ENCODE data around the gene HAPLN2.
A peak's percentile ranks its signal among the peaks of the same experiment; 100 is the strongest.
"Not testable (repeated sequence)": the region's sequence is repeated elsewhere in the genome, so short reads cannot be mapped to it uniquely, and the experiment has no call there.

HAPLN2 gene

GRCh38 chr1:156618853-156619581 lies at the start of gene HAPLN2:
HAPLN2 (plus strand) TSS chr1:156619415; CDS start chr1:156623491, 4,076 bp downstream.
- peak; percentile 77 for DNase-seq (ENCODE audit: low spot score)

DNA sequence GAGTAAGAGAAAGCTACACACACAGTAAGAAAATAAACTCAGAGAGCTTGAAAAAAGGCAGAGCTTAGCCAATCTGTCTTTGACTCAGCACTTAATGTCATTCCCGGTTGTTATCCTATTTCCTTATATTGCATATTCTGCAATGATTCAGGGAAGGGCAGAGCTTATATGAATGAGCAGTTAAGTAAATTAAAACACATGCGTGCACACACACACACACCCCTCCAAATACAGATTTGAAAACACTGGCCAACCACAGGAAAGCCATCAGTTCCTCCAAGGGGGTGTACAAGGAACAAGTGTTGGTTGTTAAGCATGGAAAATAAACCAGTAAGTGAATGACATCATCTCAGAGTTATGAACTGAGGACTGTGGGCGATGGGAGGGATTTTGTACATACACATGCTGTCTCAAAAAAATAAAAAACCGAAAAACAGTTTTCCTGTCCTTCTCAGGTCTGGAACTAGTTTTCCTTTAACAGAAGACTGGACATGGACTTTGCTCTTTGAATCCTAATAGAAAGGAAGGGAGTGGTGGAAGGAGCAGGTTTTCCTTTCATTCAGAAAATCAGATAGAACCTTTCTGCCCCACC lies 47.9 kb upstream of the HAPLN2 start:
- DNase-seq (ENCODE audit: low spot score) = no peak

DNA sequence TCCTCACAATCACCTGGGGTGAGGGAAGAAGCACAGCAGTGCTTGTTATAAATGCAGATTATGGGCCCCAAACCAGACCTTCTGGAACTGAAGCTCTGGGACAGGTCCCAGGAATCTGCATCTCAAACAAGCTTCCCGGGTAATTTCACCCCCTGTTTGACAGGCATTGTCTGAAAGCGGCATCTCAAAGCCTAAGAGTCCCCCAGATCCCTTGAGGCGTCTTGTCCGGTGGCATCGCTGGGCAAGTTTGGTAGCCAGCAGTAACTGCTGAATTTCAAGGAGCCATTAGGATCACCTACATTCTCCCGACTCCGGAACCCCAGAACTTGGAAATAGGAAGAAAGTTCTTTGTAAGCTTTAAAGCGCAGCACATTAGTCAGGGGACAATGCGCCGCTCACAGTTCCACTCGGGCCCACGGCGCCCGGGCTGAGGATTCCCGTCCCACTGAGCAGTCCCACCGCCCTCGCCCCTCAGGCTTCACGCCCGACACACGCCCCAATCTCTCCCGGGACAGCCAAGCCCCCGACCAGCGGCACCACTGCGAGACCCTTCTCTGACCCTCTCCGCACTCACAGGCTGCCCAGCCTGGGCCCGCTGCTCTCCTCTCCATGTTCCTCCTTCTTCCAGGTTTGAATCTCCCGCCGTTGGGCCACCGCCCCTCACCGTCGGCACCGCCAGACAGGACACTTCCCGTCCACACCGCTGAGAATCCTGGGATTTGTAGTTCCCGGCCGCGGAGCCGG lies 47.1 kb upstream of the HAPLN2 start, which contains the start of gene IQGAP3:
Gene IQGAP3 (minus strand): TSS at position 647 of the 744 bp plus-strand sequence. CDS start 36 bp downstream, at position 611.
- peak; percentile 85 for DNase-seq (ENCODE audit: low spot score)

- DNase-seq (ENCODE audit: low spot score) = no peak
These were observed 46.6 kb upstream of the HAPLN2 start for GRCh38 chr1:156572663-156573018.

DNA sequence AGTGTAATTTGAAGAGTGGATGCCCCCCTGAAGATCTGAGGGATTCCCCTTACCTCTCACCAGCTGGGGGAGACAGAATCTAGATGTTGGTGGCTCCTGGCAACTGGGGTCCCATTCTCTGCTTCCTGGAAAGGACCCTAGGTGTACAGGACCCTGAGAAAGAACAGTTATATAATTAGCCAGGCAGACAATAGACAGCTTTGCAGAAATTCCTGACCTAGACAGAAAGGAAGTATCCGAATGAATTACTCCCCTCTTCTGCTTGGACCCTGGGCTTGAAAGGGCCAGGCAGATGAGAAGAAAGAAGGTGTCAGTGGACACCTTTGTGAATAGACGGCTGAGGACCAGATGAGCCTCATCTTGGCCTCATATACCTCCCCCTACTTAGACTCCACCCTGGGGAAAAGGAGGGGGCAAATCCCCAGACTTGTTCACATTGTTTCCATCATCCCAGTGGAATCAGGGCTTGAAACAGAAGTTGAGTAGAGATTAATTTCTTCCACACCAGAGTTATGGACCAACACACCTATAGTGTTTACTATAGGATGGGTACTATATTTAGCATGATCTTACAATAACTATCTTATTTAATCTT lies 45.1 kb upstream of the HAPLN2 start:
- no peak for DNase-seq (ENCODE audit: low spot score)

DNA sequence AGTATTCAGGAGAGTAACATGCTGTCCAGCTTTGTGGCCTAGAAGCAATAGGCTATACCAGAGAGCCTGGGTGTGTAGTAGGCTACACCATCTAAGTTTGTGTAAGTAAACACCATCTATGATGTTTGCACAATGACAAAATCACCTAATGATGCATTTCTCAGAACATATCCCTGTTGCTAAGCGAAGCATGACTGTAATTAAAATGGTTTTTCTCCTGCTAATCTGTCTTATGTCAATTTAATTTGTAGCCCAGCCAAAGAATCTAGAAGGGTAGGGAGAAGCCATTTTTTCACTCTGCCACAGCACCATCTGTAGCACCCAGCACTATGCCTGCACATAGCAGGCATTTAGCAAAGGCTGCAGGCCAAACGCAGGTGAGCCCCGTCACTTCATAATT lies 41.7 kb upstream of the HAPLN2 start:
- DNase-seq (ENCODE audit: low spot score) = no peak

DNA sequence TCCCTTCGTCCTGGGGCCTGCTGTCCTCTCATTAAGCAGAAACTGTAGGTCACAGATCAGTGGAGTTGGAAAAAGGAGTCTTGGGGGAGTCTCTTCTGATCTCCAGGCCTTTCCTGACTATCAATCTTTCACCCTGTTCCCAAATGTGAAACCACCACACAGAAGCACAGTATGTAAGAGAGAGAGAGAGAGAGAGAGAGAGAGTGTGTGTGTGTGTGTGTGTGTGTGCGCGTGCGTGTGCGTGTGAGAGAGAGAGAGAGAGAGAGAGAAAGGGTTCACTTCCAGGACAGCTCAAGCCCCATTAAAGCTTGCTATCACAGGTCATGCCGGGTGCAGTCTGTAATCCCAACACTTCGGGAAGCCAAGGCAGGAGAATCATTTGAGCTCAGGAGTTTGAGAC lies 41.2 kb upstream of the HAPLN2 start:
- DNase-seq (ENCODE audit: low spot score) = no peak

- DNase-seq (ENCODE audit: low spot score) = no peak
These were observed 39.7 kb upstream of the HAPLN2 start, which contains the start of gene TTC24 for GRCh38 chr1:156579472-156579871. TTC24 (plus strand) TSS chr1:156579723; CDS start chr1:156581365, 1,642 bp downstream.

DNA sequence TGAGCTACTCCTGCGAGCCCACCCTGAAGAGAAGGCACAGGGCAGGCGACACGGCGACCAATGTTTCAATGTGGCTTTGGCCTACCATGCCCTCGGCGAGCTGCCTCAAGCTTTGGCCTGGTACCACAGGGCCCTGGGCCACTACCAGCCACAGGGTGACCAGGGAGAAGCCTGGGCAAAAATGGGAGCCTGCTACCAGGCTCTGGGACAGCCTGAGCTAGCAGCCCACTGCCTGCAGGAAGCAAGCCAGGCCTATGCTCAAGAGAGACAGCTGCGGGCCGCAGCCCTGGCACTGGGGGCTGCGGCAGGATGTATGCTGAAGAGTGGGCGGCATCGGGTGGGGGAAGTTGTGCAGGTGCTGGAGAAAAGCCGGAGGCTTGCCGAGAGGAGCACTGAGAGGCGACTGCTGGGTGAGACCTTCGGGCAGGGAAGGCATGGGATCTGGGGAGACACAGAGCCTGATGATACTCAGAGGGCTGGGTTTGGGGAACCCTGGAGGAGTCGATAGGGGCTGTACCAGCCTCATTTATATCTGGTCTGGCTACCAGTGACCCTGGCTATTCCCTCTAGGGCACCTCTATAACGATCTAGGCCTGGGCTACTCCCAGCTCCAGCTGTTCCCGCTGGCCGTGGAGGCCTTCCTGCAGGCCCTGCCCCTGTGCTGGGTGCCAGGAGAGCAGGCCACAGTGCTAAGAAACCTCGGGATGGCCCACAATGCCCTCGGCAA lies 37.4 kb upstream of the HAPLN2 start:
- DNase-seq (ENCODE audit: low spot score) = no peak

GRCh38 chr1:156582388-156583017 lies 36.7 kb upstream of the HAPLN2 start:
- no peak for DNase-seq (ENCODE audit: low spot score)

DNA sequence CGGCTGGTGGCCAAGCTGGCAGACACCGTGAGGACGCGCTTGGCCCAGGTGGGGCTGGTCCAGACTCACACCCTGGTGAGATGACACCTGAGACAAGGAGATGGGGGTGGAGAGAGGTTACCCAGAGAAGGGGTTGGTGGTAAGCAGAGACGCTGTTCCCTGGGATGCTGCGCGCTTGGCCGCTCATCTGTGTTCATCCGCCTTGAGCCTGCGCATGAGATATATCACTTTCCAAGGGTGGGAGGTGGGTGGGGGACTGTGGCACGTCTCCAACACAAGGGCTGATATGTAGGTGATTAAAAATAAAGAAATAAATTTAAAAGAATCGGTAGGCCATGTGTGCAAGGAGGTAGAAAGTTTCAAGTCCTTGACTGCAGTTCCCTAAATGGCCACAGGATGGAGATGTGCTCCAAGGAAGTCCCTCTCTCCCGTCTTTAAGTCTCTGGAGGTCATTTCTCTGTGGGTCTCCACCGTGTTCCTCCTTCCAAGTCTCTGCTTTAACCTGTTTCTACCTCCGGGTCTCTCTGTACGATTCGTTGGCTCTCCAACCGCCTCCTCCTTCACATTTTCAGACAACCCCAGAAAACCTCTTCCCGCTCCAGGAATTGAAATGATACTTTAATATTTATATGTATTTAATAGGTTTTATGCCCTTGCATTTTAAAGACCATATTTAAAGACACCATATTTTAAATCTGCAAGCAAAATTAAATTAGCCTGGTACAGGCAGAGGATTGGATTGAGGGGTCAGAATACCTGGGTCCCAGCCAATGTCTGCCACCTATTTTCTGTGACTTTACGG lies 35.2 kb upstream of the HAPLN2 start:
- DNase-seq (ENCODE audit: low spot score) = peak; percentile 89

DNA sequence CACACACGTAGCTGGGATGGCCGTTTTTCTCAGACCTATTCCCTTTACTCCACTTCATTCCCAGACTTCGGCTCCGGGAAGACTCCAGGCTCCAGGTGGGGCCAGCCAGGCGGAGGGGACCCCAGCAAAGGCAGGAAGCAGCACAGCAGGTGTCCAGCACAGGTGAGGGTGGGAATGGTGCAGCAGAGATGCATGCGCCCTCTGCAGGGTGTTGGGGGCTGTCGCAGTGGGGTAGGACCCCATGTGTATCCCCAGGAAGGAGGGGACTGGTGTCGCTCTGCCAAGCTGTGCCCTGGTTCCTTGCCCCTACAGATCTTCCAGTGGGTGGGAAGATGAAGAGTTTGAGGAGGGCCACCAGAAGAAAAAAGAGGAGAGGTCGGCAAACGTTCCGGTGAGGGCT lies 34.4 kb upstream of the HAPLN2 start:
- no peak for DNase-seq (ENCODE audit: low spot score)

- DNase-seq (ENCODE audit: low spot score) = no peak
These were observed 32.9 kb upstream of the HAPLN2 start for GRCh38 chr1:156586323-156586722.

DNA sequence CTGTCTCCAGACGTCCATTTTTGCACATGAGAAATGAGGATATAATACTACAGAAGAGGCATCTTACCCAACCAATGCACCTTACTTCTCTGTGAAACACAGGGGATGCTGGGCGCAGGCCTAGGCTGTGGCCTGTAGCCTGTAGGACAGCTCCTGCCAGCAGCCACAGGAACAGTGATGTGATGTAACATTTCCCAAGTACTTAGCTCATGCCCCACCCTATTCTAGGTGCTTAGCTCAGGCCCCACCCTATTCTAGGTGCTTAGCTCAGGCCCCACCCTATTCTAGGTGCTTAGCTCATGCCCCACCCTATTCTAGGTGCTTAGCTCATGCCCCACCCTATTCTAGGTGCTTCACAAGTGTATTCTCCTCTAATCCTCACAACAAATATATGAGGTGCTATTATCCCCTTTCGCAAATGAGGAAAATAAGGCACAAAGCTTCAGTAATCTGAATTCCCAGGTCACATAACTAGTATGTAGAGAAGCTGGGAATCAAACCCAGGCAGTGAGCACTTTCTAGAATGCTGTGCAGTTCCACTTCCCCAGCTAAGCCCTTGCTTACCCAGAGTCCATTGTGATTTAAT lies 32.2 kb upstream of the HAPLN2 start:
- DNase-seq (ENCODE audit: low spot score) = no peak

DNA sequence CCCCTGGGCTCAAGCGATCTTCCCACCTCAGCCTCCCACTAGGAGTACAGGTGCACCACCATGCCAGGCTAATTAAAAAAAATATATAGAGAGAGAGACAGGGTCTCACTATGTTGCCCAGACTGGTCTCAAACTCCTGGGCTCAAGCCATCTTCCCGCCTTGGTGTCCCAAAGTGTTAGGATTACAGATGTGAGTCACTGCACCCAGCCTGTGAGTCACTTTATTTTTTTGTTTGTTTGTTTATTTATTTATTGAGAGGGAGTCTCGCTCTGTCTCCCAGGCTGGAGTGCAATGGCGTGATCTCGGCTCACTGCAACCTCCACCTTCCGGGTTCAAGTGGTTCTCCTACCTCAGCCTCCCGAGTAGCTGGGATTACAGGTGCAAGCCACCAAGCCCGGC lies 31.3 kb upstream of the HAPLN2 start:
- DNase-seq (ENCODE audit: low spot score) = not testable (repeated sequence)

DNA sequence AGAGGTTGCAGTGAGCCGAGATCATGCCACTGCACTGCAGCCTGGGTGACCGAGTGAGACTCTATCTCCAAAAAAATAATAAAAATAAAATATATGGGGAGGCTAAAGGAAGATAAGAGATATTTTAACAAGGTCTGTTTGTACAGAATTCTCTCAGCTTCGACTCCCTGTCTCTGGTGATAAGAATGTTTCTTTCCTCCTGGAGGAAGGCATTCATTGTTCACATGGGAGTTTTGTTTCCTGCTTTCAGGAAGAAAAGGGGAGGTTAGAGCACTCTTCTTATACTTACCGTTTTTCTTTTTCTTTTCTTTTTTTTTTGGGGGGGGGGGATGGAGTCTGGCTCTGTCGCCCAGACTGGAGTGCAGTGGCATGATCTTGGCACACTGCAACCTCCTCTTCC lies 29.7 kb upstream of the HAPLN2 start:
- DNase-seq (ENCODE audit: low spot score) = no peak

- DNase-seq (ENCODE audit: low spot score) = no peak
These were observed 28.7 kb upstream of the HAPLN2 start for GRCh38 chr1:156590326-156591180.

GRCh38 chr1:156591181-156591431 lies 28.1 kb upstream of the HAPLN2 start:
- DNase-seq (ENCODE audit: low spot score) = no peak

- DNase-seq (ENCODE audit: low spot score) = peak; percentile 78
These were observed 27.6 kb upstream of the HAPLN2 start, which contains the start of gene NAXE for GRCh38 chr1:156591432-156592157. NAXE (plus strand) TSS chr1:156591776; CDS start chr1:156591805, 29 bp downstream.

Measured in Ammon's horn (tissue), 1 donor.